Stimulated activated CD4-positive, alpha-beta T cell treated with anti-CD3 and anti-CD28 coated beads, TNF-alpha, amount 100 ng/mL, for 48 hours (primary cell): ENCODE measurements around the gene S1PR3.
"Not testable (repeated sequence)": the region's sequence is repeated elsewhere in the genome, so short reads cannot be mapped to it uniquely, and the experiment has no call there.

Experiments
- DNase-seq, 3 donors: peaks; one replicate each; pipeline ENCODE4 v3.0.0-alpha.2; 2020; ENCODE audit warnings: low read depth in 3 of 3

Gene S1PR3

GRCh38 chr9:88991066-88992034, at the start of gene S1PR3:
Gene S1PR3 (plus strand): TSS chr9:88991468. CDS start chr9:89001201, 9,733 bp downstream.
- DNase-seq: peak in 2 of 3 donors; percentile 7 to 22

GRCh38 chr9:88941586-88941985, 49.7 kb upstream of the S1PR3 start:
- DNase-seq: not testable (repeated sequence)

DNA sequence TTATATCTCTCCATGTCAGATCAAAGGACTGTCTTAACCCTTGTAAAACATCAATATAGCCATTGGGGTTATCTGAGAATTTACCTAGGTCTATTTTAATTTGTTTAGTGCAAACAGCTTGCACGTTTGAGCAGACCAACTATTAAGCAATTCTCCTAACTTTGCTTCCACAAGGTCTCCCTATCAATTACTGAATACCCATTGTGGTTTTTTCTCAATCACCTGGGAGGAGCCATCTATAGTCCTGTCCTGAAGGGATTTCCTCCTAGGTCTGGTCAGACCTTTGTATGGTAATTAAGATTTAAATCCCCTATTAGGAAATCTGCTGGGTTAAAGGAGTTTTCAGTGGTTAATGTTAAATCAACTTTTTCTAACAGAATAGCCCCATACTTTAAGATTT, 48.9 kb upstream of the S1PR3 start:
- no peak for DNase-seq

DNA sequence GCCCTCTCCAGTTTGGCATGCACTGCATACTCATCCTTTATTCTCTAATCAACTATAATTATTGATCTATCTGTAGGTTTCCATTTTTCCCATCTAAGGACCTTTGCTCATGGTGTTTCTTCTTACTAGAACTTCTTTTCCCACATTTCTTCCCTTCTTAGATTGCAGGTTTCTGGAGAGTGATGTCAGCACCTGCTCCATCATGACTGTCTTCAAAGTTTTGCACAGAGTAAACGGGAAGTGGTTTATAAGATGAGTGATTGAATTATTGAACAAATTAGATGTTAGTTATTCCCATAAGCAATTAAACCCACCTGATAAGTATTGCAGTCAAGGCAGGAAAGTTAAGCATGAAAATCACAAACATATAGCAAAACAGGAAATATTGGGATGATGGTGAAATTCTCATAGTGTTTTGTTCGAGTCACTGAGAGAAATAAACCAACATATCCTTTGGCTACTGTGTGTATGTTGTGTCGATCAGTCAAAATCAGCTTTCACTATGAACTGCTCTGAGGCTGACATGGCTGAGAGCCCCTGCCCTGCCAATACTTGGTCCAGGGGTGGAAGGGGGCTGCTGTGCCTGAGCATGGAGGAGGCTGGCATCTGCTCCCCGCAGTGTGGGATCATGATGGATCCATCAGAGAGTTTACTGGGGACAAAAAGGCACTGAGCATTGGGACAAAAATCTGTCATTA, 45.5 kb upstream of the S1PR3 start:
- no peak for DNase-seq

DNA sequence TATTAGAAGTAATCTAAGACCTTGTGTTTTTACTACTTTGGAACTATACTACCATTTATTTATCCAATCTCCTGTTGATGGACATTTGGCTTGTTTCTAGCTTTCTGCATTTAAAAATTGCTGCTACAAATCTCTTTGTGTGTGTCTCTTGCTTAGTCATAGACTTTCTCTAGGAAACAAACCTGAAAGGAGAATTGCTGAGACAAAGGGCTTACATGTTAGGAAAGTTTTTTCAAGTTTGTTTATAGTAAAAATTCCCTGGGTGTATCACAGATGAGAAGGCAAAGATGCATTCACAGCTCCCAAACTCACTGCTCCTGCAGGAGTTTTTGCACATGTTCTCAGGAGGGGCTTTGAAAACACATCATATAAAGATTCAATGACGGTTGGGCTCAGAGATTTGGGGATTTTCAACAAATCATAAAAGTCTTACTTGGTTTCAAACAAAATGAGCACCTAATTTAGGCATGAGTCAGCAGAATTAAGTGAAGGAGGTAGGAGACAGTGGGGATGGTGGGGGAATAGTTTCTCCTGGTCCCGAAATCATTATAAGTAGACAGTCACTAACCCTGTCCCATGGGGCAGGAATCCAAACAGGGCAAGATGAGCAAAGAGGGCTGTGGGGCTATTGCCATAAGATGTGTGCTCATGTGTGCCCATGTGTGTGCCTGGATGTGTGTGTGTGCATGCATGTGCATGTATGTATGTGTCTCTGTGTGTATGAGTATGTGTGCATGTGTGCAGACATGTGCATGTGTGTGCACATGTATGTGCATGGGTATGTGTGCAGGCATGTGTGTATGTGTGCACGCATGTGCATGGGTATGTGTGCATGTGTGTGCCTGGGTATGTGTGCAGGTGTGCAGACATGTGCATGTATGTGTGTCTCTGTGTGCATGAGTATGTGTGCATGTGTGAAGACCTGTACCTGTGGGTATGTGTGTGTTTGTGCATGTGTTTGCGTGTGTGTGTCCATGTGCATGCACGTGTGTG, 43.4 kb upstream of the S1PR3 start:
- DNase-seq: no peak

GRCh38 chr9:88949425-88949824, 41.8 kb upstream of the S1PR3 start:
- DNase-seq: no peak

- peak in 1 of 3 donors; percentile 22 for DNase-seq
Measured at GRCh38 chr9:88949961-88950340, 41.3 kb upstream of the S1PR3 start.

- no peak for DNase-seq
Measured at GRCh38 chr9:88950341-88951154, 40.7 kb upstream of the S1PR3 start.

- no peak for DNase-seq
Measured at GRCh38 chr9:88951155-88951542, 40.1 kb upstream of the S1PR3 start.

- DNase-seq: no peak
Measured at GRCh38 chr9:88952086-88952615, 39.1 kb upstream of the S1PR3 start.

GRCh38 chr9:88952976-88953375, 38.3 kb upstream of the S1PR3 start:
- no peak for DNase-seq

DNA sequence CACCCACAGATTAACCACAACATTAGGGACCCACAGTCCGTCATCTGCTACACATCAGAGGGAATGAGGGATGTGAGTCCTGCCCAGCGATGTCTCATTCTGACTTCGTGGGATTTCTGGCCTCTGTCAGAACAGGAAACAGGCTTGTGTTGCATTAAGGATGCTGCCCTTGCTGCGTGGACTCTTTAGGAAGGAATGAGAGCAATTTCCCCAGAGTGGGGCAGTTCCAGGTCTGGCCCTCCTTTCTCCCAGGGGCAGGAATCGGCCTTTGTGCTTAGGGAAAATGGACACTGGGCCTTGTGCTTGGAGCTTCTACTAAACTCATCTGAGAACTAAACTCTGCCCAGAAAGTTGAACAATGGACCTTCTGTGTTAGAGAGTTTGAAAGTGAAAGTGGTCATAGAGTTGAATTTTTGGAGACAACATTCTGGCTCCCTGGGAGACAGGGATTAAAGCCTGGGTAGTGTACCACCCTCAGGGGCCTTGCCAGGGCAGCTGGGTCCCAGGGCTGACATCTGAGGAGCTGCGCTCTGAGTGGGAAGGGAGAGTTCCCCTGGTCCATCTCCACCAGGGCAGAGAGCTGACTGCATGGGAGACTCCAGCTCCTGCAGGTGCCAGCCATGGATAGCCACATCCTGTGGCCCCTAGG, 37.8 kb upstream of the S1PR3 start:
- DNase-seq: no peak

GRCh38 chr9:88954066-88954465, 37.2 kb upstream of the S1PR3 start:
- no peak for DNase-seq

DNA sequence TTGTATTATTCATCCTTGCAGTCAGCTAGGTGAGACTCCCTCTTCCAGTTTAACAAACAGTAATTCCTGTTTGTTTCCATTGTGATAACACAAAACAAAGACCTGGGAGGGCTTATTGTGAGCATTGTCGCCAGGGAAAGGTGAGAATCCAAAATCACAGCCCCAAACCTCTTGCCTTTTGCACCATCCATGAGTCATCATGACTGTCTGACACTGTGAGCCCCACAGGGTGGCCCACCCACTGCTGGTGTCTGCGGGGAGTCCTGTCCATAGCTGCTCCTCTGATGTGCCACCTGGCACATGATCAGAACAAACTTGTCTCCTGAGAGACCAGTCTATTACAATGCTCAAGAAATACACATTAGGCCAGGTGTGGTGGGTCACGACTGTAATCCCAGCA, 33.7 kb upstream of the S1PR3 start:
- no peak for DNase-seq

DNA sequence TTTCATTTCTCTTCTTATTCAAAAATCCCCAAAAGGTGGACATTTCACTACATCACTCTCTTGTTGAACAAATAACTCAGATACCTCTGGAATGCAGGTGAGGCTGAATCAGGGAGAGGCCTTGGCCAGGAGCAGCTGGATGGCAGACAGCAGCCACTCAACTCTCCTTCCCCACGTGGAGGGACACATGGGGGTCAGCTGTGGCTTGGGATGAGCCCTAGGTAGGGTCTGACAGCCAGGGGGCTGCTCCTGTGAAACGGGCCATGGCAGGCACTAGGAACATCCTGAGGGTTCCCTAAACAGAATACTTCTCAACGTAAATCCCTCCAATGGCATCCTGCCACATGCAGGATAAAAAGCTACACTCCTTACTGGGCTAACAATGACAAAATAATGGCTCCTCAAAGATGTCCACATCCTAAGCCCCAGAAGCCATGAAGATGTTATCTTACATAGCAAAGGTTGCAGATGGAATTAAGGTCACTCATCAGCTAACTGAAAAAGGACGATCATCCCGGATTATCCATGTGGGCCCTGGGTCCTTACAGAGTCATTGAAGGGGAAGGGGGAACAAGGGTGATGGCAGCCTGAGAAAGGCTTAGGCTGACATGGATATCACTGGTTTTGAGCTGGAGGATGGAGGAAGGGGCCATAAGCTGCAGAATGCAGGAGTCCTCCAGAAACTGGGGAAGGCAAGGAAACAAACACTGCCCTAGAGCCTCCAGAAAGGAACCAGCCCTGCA, 31.4 kb upstream of the S1PR3 start:
- DNase-seq: no peak

DNA sequence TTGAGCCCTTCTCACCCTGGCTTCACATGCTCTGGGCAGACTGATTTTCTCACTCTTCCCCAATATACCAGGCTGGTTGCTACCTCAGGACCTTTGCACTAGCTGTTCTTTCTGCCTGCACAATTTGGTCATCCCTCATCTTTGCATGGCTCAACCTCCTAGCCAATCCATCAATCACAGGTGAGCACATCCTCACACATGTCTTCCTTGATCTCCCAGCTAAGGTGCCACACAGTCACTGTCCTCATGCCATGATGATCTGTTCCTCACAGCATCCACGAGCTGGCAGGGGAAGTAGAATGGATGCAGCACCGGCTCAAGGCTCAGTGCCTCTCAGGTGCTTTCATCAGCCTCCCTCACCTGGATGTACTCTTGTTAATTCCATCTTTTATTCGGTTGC, 30.6 kb upstream of the S1PR3 start:
- no peak for DNase-seq

- DNase-seq: no peak
Measured at GRCh38 chr9:88965473-88965872, 25.8 kb upstream of the S1PR3 start.

- no peak for DNase-seq
Measured at GRCh38 chr9:88966894-88967676, 24.2 kb upstream of the S1PR3 start.

DNA sequence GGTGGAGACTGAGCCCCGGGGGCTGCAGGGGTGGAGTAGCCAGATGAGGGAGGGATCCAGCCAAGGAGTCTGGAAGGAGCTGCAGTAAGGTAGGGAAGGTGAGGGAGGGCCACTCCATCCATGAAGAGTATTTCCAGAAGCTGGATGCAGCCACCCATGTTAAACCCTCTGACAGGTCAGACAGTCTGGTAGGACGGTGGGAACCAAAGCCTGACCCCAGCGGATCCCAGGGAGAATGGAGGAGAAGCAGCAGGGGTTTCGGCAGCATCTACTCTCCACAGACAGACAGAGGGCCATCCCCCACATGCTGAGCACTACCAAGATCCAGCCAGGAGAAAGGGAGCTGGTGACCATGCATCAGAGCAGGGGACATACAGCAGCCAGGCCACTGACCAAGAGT, 22.5 kb upstream of the S1PR3 start:
- DNase-seq: no peak
